ENCODE results near the gene CLEC18A.
"Not testable (repeated sequence)": the region's sequence is repeated elsewhere in the genome, so short reads cannot be mapped to it uniquely, and the experiment has no call there.

CLEC18A gene

DNA sequence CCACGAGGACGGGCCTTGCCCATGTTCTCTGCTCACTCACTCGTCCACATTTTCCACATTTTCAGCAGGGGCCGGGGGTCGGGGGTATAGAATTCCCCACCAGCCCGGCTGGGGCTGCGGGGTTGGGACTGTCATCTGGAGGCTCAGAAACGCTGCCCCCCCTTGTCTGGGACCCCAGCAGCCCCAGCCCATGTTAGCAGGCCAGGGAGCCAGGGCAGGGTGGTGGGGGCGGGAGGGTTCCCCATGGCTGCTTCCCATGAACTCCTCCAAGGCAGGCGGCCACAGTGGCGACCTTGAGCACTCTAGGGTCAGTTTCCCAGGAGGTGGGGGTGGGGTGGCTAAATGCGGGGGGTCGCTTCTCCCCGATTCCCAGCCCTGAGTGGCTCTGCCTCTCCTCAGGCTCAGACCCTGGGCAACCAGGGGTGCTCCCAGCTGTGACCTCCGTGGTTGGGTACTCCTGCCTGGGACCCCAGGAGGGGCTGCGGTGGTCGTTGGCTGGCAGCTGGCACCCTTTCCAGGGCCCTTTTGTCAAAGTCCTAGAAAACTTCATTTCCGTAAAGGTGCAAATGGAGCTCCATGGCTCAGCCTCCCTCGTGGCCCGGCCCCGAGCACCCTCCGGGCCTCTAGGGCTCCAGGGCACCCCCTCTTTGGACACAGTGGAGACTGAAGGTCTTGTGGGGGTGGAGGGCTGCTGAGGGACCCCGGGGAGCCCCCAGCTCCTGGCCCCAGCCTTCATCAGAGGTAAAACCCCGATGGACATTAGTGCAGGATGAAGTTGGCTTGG lies 1.6 kb downstream of the CLEC18A start:
- DNase-seq, result not testable (repeated sequence)

GRCh38 chr16:69954241-69954640 lies 3.1 kb downstream of the CLEC18A start:
- not testable (repeated sequence) for DNase-seq

DNA sequence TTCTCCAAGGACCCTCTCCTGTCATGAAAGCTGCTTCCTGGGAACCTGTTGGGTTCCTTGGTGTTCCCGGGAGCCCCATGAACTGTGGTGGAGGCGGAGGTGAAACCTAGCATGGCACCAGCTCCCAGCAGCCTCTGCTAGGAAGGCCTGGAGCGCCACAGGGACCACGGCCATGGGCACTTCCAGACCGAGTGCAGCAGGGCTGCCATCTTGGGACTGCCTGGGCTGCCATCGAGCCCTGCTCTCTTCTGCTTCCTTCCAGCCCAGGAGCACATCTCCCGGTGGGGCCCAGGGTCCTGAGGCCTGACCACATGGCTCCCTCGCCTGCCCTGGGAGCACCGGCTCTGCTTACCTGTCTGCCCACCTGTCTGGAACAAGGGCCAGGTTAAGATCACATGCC lies 12.2 kb downstream of the CLEC18A start:
- not testable (repeated sequence) for DNase-seq

DNA sequence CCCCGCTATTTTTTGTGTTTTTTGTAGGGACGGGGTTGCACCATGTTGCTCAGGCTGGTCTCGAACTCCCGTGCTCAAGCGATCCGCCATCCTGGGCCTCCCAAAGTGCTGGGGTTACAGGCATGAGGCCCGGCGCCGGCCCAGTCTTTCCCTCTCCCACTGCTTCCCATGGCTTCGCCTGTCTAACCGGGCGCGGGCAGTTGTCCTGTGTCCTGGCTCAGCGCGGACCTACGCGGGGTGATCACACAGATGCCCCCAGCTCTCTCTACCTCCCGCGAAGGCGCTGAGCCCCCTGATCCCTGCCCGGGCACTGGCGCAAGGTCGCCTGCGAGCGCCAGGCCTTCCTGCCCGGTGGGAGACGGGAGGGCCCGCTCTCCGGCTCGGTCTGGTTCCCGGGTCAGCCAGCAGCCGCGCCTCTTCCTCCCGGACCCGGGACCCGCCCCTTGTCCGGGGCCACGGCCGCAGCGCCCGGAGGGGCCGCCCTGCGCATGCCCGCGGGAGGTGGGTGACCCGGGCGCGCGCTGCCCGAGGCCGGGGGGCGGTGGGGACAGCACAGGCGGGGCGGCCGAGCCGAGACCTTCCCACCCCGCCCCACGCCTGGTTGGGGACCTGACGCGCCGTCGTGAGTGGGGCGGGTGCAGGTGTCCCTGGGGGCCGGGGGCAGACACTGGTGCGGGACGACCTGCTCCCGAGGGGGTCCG lies 14.0 kb downstream of the CLEC18A start:
- DNase-seq, result not testable (repeated sequence)

DNA sequence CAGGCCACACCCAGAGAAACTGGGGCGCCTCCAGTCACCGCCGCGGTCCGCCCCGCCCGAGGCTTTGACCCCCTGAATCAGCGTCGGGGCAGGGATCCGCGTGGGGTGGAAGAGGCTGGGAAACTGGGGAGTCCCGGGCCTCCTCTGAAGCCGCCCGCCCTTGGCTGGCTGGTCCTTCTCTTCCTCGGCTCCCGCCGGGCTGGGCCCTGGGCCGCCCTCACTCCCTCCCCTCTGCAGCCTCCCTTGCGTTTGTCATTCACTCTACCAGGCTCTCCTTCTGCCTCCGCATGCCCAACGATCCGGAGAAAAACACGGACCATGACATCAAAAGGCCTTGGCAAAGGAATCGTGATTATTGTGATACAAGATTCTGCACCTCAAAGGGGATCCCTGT lies 14.5 kb downstream of the CLEC18A start:
- DNase-seq, result not testable (repeated sequence)

DNA sequence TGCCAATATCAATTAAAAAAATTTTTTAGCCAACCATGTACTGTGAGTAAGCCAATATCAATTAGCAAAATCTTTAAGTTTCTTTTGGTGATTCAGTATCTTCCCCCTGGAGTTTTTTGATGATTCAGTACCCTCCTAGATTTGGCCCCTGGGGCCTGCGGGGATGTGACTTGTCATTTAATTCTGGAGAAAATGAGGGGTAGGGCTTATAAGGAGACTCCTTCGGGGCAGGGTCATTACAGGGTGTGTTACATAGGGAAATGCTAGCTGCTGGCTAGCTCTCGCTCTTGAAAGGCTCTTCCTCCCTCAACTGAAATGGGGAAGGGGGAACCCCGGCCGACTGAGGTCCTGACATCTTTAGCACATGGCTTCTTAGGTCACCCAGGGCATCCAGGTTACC lies 16.6 kb downstream of the CLEC18A start:
- not testable (repeated sequence) for DNase-seq

DNA sequence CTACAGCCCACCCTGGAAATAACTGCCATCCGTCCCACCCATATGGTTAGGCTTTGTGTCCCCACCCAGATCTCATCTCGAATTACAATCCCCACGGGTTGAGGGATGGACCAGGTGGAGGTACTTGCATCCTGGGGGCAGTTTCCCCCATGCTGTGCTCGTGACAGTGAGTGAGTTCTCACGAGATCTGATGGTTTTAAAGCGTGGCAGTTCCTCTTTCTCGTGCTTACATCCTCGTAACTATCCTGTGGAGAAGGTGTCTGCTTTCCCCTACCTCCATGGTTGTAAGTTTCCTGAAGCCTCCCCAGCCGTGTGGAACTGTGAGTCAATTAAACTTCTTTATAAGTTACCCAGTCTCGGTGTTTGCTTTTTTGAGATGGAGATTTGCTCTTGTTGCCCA lies 17.0 kb downstream of the CLEC18A start:
- not testable (repeated sequence) for DNase-seq

DNA sequence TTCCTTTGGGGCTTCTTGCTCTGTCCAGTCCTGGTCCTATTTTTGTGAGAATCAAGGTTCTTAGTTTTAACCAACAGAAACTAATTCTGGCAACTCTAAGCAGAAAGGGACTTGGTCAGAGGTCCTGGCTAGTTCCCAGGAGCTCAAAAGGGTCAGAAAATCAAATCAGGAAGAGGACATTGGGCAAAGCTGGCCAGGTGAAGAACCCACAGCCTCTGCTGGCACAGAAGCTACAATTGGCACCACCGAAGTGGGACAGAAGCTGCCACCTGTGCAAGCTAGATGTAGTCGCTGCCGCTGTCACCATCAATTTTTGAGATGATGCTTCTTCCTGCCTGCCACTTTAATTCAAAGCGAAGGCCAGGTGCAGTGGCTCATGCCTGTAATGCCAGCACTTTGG lies 18.5 kb downstream of the CLEC18A start:
- DNase-seq, result not testable (repeated sequence)

GRCh38 chr16:69972120-69972519 lies 21.0 kb downstream of the CLEC18A start:
- not testable (repeated sequence) for DNase-seq

DNA sequence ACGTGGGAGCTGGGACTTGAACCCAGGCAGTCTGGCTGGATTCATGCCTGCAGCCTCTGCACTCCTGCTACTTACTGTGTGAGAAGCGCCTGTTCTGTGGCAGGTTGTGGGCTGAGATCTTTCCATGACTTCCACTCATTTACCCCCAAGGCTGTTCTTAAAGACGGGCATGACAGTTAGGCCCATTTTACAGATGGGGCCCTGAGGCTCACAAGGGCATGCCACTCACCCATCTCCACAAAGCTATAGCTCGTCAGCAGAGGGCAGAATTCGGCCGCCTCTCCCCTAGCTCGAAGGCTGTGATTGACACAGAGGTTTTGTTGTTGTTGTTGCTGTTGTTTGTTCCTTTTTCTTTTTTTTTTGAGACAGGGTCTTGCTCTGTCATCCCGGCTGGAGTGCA lies 21.8 kb downstream of the CLEC18A start:
- not testable (repeated sequence) for DNase-seq

DNA sequence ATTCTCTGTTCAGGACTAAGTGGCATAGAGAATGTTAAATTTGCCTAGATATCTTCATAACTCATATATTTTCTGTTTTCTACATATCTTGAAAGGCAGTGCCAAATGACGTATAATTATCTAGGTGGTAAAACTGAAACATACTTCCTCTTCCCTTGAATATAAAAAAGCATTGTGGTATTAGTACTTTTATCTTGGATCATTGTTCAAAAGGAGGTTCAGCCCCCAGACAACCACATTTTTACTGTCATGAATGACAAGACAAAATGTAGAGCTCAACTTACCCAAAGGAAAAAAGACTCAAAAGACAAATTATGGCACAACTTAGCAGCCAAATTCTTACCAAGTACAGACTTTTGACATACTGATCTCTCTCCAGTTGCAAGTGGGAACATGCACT lies 34.1 kb downstream of the CLEC18A start:
- DNase-seq, result not testable (repeated sequence)

- DNase-seq, result not testable (repeated sequence)
These were observed 46.8 kb downstream of the CLEC18A start for GRCh38 chr16:69997956-69998355.

DNA sequence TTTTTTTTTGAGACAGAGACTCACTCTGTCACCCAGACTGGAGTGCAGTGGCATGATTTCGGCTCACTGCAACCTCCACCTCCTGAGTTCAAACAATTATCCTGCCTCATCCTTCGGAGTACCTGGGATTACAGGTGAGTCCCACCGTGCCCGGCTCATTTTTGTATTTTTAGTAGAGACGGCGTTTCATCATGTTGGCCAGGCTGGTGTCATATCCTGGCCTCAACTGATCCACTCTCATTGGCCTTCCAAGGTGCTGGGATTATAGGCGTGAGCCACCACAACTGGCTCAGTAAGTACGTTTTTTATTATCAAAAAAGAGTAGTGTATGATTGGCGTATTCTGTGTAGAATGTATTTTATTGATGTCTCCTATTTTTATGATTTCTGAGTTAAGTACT lies 48.7 kb downstream of the CLEC18A start:
- DNase-seq, result not testable (repeated sequence)

DNA sequence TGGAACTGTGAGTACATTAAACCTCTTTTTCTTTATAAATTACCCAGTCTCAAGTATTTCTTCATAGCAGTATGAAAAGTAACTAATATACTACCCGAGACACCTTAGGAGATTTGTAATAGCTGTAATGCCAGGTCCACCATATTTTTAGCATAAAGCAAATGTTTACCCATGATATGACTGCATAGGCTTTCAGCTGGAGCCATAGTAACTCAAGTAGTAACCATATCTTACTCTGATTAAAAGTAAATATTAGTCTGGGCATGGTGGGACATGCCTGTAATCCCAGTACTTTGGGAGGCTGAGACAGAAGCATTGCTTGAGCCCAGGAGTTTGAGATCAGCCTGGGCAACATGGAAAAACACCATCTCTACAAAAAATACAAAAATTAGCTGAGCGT lies 52.4 kb downstream of the CLEC18A start:
- DNase-seq, result not testable (repeated sequence)

DNA sequence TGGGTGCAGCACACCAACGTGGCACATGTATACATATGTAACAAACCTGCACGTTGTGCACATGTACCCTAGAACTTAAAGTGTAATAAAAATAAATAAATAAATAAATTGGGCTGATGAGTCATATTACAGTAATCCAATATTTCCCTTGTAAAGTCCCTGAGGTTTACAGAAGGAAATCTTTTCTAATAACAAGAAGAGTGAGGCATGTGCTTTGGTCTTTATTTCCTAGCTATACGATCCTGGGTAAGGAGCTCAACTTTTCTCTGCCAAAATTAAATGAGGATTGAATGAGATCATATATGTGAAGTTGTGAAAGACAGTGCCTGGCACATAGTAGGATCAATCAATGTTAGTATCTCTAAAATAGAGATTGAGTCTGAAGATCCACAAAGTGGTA lies 57.5 kb downstream of the CLEC18A start:
- not testable (repeated sequence) for DNase-seq

DNA sequence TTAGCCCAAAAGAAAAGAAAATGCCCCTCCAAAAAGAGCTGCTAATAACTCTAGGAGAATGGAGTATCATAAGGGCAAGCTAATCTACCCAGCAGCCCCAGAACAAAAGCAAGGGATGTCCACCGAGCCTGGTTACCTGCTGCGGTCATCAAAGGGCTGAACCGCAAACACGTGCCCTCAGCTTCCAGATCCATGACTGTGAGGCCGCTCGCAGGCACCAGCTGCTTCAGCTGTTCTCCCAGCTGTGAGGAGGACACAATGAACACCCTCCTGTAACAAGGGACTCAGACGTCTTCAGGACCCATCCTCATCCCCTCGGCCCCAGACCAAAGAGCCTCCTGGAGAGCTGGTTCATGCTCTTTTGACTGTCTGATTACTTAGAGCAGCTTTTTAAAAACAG lies 59.5 kb downstream of the CLEC18A start:
- DNase-seq, result not testable (repeated sequence)

DNA sequence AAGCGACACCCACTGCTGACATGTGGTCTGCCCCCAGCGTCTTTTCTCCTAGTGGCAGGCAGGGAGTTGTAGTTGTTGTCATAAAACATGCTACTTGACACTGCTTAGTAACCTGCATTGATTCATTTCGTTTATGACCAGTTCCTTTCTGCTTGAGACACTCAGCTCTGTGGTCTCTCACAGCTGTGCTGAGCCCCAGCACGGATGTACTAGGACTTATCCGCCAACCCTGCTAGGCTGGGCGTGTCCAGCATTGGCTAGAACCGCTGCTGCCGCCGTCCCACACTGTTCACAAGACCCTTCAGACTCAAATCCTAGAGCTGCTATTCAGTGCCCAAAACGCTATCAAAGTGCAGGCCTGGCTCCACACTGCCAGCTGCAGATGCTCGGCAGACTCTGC lies 60.0 kb downstream of the CLEC18A start:
- not testable (repeated sequence) for DNase-seq

DNA sequence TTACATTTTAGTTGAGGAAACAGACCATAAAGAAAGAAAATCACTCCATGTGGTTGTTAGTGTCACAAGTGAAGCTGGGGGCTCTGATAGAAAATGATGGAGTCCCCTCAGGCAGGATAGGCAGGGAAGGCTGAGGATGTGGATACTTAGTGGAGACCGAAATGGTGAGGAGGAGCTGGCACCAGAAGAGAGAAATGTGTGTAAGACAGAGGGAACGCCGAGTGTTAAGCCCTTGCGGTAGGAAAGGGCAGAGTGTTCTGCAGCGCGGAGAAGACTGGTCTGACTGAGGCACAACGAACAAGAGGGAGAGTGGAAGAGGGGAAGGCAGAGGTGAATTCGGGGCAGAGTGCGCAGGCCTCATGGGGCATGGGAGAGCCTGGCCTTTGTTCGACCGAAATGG lies 61.2 kb downstream of the CLEC18A start:
- DNase-seq, result not testable (repeated sequence)

- not testable (repeated sequence) for DNase-seq
These were observed 61.8 kb downstream of the CLEC18A start for GRCh38 chr16:70012951-70013350.

Data from NCI-H1048 (cell line).